RWPE2 (cell line): ENCODE results near the gene RNFT2.

Experiments used
- ATAC-seq: fragments of 200-7000 bp; cut with Tn5 transposase; 3 replicates; pipeline ENCODE4 v1.9.1; 2021; ENCODE audit warnings: low read depth
- DNase-seq: peaks from one replicate; pipeline ENCODE4 v3.0.0-alpha.2; 2020; ENCODE audit warnings: low spot score
- H3K27ac ChIP-seq: fragments of 450-650 bp; 2 replicates; pipeline ENCODE4 v1.5.1; 2017; ENCODE audit warnings: mild to moderate bottlenecking; ENCODE audit not compliant: poor library complexity, severe bottlenecking
- H3K27me3 ChIP-seq: fragments of 250-450 bp; sonication (Bioruptor Pico); 2 replicates; pipeline ENCODE4 v1.5.1; 2021; ENCODE audit warnings: mild to moderate bottlenecking, moderate library complexity; ENCODE audit not compliant: insufficient read depth, poor library complexity, severe bottlenecking
- H3K36me3 ChIP-seq: fragments of 250-450 bp; sonication (Bioruptor Pico); 2 replicates; pipeline ENCODE4 v1.5.1; 2020; ENCODE audit warnings: low read depth, mild to moderate bottlenecking, moderate library complexity
- H3K4me1 ChIP-seq: fragments of 250-450 bp; sonication (Bioruptor Pico); 2 replicates; pipeline ENCODE4 v1.5.1; 2021; ENCODE audit warnings: mild to moderate bottlenecking, moderate library complexity; ENCODE audit not compliant: insufficient read depth, poor library complexity, severe bottlenecking
- H3K4me3 ChIP-seq: fragments of 250-450 bp; sonication (Bioruptor Pico); 2 replicates; pipeline ENCODE4 v1.5.1; 2021; ENCODE audit warnings: mild to moderate bottlenecking, moderate library complexity; ENCODE audit not compliant: severe bottlenecking
- H3K9me3 ChIP-seq: fragments of 250-450 bp; sonication (Bioruptor Pico); 2 replicates; pipeline ENCODE4 v1.5.1; 2021; ENCODE audit warnings: mild to moderate bottlenecking, moderate library complexity; ENCODE audit not compliant: severe bottlenecking
- TF ChIP-seq, protein P1 (sequence below): fragments of 450-650 bp; IDR thresholded peaks from one replicate; pipeline ENCODE4 v1.5.1; 2017; ENCODE audit warnings: mild to moderate bottlenecking, moderate library complexity; ENCODE audit not compliant: poor library complexity, severe bottlenecking

RNFT2 gene

DNA sequence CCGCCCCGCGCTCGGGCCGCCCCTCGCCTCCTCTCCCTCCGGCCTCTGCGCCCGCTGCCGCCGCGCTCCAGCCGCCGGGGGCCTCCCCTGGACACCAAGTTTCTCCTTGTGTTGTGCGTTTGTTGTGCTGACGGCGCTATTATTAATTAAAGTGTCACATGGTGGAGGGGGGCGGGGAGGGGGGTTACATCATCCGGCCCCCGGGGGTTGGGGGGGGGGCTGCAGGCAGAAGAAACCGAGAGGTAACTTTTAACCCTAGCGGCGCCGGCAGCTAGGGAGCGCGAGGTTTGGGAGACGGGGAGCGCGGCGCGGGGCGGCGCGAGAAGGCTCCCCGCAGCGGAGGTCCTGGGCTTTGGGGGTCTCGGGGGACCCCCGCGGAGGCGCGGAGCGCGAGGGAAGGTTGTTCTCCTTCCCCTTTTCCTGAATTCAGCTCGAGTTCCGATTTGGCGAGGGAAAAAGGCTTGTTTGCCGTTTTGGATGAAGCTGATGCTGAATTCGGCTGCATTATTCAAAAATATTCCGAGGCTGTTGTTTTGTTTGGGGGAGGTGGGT lies 143.3 kb downstream of the RNFT2 start, which contains the start of gene HRK:
Gene HRK (minus strand): TSS at position 117 of the 552 bp plus-strand sequence. CDS start 134 bp downstream, outside the sequence.
- peak within 1 kb of the TSS; percentile 40 for H3K4me3 ChIP-seq
- no peak within 1 kb of the TSS for H3K27ac ChIP-seq
- H3K9me3 ChIP-seq, result no peaks in the 10 kb centered on the region
- no peak for DNase-seq
- H3K36me3 ChIP-seq, result no peaks in the 10 kb centered on the region
- TF ChIP-seq, protein P1, sequence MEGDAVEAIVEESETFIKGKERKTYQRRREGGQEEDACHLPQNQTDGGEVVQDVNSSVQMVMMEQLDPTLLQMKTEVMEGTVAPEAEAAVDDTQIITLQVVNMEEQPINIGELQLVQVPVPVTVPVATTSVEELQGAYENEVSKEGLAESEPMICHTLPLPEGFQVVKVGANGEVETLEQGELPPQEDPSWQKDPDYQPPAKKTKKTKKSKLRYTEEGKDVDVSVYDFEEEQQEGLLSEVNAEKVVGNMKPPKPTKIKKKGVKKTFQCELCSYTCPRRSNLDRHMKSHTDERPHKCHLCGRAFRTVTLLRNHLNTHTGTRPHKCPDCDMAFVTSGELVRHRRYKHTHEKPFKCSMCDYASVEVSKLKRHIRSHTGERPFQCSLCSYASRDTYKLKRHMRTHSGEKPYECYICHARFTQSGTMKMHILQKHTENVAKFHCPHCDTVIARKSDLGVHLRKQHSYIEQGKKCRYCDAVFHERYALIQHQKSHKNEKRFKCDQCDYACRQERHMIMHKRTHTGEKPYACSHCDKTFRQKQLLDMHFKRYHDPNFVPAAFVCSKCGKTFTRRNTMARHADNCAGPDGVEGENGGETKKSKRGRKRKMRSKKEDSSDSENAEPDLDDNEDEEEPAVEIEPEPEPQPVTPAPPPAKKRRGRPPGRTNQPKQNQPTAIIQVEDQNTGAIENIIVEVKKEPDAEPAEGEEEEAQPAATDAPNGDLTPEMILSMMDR, result no peak
- peaks cover 5% of the 10 kb centered on the region for H3K4me1 ChIP-seq
- no peak for ATAC-seq
- H3K27me3 ChIP-seq, result peaks cover 44% of the 10 kb centered on the region

DNA sequence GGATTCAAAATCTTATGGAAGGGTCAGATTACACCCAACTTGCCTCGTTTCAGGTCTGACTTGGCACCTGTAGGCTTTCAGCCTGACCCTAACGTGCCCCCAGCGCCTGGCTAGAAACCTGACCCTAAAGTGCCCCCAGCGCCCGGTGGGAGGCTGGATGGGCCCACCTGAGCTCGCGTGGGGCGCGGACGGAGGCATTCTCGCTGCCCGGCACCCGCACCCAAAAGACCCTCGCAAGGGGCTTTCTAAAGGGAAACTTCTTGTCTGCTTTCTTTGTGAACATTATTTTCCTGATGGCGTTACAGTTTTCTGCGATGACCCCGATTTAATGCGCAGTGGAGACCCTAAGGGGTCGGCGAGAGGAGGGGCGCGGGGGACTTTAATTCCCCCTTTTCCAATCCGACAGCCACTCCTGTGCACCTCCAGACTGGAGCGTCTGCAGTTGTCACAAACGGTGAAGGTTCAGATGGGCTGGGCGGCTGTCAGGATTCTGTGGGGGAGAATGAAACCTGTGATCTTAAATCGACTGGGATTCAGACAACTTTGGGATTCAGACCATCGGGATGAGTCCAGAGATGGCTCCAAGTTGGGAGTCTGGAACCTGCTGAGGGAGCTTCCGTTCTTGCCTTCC lies 143.9 kb downstream of the RNFT2 start:
- Histone ChIP-seq H3K36me3 (no peaks in the 10 kb centered on the region), H3K27ac (no peak overlapping the region), H3K4me1 (peaks cover 5% of the 10 kb centered on the region), H3K9me3 (no peaks in the 10 kb centered on the region), H3K4me3 (peak overlapping the region; percentile 40), H3K27me3 (peaks cover 44% of the 10 kb centered on the region)
- DNase-seq, result no peak
- no peak for ATAC-seq
- TF ChIP-seq, protein P1, result no peak

DNA sequence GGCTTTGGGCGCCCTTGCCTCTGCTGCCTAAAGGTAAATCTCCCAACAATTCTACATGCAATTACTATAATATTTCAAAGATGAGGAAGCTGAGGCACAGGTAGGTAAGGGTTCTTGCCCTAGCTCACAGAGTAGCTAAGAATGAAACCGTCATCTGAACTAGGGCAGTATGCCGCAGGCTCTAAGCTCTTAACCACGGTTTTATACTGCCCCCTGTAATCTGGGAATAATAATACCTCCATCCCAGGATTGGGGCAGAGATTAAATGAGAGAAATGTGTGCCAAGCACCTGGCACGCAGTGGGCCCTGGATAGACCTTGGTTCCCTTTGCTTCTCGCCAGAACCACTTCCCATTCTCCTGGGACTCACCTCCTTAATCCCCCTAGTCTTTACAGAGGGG lies 144.6 kb downstream of the RNFT2 start:
- H3K4me3 ChIP-seq, result no peak overlapping the region
- H3K27me3 ChIP-seq, result peaks cover 44% of the 10 kb centered on the region
- H3K27ac ChIP-seq, result no peak overlapping the region

DNA sequence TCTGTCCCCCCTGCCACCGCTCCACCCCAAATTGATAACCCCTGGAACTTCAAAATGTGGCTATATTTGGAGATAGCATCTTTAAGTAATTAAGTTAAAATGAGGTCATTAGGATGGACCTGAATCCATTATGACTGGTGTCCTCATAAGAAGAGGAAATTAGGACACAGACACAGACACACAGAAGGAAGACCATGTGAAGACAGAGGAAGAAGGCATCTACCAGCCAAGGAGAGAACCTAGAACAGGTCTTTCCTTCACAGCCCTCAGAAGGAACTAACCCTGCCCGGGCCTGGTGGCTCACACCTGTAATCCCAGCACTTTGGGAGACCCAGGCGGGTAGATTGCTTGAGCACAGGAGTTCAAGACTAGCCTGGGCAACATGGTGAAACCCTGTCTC lies 146.8 kb downstream of the RNFT2 start:
- Histone ChIP-seq H3K4me3 (no peak overlapping the region), H3K36me3 (no peaks in the 10 kb centered on the region), H3K4me1 (no peaks in the 10 kb centered on the region), H3K9me3 (no peaks in the 10 kb centered on the region), H3K27ac (no peak overlapping the region), H3K27me3 (peaks cover 28% of the 10 kb centered on the region)
- TF ChIP-seq, protein P1, result no peak
- DNase-seq (no peak), ATAC-seq (no peak)

More for the DNA sequence above, 144.6 kb downstream of the RNFT2 start:
- ATAC-seq (no peak), DNase-seq (no peak)
- no peaks in the 10 kb centered on the region for H3K36me3 ChIP-seq
- peaks cover 5% of the 10 kb centered on the region for H3K4me1 ChIP-seq
- TF ChIP-seq, protein P1, result peak; percentile 32
- no peaks in the 10 kb centered on the region for H3K9me3 ChIP-seq

DNA sequence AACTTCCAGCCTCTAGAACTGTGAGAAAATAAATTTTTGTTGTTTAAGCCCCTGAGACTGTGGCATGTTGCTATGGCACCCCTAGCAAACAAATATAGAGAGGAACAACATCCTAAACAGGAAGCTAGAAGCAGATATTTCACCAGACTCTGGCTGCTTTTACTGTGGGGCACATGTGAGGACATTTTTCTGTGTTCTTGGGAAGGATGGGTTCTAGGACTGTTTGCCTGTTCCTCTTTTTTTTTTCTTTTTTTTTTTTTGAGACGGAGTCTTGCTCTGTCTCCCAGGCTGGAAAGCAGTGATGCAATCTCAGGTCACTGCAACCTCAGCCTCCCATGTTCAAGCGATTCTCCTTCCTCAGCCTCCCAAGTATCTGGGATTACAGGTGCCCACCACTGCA lies 147.4 kb downstream of the RNFT2 start:
- Histone ChIP-seq H3K4me3 (no peak overlapping the region), H3K4me1 (no peaks in the 10 kb centered on the region), H3K27ac (no peak overlapping the region), H3K9me3 (no peaks in the 10 kb centered on the region), H3K27me3 (peaks cover 21% of the 10 kb centered on the region), H3K36me3 (no peaks in the 10 kb centered on the region)
- ATAC-seq (no peak), DNase-seq (no peak)
- TF ChIP-seq, protein P1, result no peak
